GM12873 (cell line): ENCODE measurements around the gene C14orf180.

Experiments
- CTCF ChIP-seq: IDR thresholded peaks from 2 replicates; pipeline ENCODE4 v1.5.1; 2012; ENCODE audit warnings: low read depth, mild to moderate bottlenecking, moderate library complexity, low read length, control low read depth; ENCODE audit not compliant: insufficient read depth; ENCODE audit errors: missing control alignments

The C14orf180 gene

DNA sequence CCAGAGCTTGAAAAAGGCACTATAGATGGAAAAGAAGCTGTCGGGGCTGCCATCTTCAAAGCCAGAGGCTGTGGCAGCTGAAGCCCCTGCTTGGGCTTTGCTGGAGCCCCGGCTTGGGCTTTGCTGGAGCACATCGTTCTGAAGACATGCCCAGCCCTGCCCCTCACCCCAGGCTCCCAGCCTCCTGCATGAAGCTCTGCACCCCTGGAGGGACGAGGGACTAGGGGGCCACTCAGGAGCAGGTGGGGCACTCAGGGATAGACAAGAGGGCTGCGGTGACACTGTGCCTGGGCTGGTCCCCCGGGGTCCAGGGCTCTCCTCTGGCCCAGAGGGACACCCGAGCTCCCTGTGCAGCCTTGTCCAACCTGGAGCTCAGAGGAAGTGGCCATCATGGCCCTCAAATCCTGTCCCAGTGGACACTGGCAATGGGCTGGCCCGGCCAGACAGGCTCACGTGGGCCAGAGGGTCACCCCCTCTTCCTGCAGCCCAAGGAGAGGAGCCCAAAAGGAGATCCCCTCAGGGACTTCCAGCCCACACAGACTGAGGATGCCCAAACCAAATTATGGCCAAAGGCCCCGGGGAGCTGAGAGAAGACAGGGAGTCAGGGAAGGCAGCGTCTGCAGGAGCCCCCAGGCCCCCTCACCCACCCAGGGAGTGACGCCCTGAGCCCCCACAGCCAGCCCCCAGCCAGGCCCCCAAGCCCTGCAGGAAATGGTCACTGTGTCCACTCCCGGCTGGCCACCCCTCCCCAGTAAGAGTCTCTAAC is 23.1 kb upstream of the C14orf180 start:
- TF ChIP-seq CTCF = no peak

DNA sequence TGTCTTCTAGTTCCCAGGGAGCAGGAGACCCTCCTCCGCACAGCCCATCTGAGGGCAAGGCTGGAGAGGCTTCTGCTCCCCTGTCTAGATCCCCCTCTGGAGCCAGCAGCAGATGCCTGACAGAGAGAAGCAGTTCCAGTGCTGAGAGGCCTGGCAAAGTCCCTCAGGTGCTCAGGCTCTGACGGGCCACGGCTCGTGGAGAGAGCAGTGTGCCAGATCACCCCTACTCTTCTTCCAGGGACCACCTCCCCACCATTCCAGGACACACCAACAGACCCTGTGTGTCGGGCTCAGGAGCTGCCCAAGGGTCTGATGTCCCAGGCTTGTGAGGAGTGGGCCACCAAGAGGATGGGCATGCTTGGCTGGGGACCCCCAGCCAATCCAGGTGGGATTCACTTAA is 22.5 kb upstream of the C14orf180 start:
- no peak for TF ChIP-seq CTCF

DNA sequence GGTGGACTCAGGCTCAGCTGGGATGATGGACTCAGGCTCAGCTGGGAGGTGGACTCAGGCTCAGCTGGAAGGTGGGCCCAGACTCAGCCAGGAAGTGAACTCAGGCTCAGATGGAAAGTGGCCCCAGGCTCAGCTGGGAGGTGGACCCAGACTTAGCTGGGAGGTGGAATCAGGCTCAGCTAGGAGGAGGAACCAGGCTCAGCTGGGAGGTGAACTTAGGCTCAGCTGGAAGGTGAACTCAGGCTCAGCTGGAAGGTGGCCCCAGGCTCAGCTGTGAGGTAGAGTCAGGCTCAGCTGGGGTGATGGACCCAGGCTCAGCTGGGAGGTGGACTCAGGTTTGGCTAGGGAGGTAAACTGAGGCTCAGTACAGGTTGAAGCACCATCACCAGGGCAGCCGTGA is 21.8 kb upstream of the C14orf180 start:
- no peak for TF ChIP-seq CTCF

DNA sequence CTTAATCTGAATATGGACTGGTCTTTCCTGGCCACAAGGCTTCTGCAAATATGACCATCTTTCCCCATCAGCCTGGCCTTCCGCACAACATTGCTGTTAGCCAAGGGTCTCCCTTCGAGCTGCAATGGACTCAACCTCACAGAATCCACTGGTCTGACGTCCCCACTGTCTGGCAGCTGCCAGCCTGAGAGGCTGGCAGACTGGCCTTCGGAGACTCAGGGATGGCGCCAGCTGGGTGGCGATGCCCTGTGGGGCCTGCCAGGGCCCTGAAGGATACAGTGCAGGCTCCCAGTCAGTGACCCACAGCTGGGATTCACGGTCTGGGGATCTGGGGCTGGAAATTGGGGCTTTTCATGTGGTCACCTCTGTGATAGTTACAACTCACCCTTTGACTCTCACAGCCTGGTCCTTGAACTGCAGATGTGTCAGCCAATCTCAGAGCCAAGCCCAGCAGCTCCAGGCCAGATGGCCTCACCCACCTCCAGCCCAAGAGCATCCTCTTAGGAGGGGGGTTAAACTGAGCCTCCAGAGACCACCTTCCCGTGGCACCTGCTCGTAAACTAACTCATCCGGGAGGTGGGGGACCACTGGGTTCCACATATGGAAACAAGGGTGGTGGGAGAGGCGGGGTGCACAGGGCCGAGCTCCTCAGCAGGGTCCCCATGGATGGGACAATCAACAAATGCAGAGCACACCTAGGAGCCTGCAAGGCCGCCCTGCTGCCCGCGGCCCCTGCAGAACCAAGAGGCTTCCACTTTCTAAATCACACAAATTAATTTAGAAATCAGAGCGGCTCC is 21.1 kb upstream of the C14orf180 start:
- TF ChIP-seq CTCF = no peak

DNA sequence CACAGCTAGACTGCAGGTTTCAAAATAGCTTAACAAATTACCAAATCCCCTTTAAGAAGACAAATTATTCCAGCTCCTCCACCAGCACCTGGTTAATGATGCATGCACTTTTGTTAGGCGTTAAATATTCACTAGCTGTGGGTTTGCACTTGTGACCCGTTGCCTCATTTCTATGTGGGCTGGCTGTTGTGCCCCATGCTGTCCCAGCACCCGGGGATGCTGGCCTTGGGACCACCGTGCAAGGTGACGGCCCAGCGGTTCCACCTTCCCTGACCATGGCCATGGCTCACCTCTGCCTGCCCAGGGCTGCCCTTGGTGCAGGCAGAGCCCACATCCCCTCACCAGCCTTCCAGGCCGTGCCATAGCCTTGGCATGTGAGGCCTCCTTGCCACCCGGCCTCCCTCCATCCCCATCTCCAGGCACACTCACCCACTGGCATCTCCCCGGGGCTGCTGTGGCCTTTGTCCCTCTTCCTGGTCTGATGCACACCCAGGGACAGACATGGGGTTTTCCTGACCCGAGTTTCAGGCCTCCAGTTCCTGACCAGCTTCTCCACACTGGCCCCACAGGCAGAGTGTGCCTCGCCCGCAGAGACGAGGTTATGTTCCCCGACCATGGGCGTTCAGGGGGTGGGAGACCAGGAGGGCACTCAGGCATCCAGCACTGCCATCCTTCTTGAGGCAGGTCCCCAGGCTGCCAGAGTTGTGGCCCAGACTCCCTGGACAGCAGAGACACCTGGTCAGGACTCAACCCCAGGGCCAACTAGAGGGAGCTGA is 20.3 kb upstream of the C14orf180 start:
- TF ChIP-seq CTCF = no peak

- TF ChIP-seq CTCF = no peak
Observed at GRCh38 chr14:104559804-104560585, 19.6 kb upstream of the C14orf180 start.
